IMR-90 (cell line): ENCODE data around the gene PALB2. TPM values are rescaled to one million over a fixed set of nuclear protein-coding genes. Genes with fewer than 3 reads are reported as not detected.

Experiments used
- ATAC-seq: fragments of 200-7000 bp; cut with Tn5 transposase; 2 replicates; pipeline ENCODE4 v1.9.1; 2020; ENCODE audit warnings: low read depth, mild to moderate bottlenecking, moderate library complexity
- BruUV-seq: library from RNA; stranded (reverse); fragments of 400-500 nt; replicated peaks from 2 replicates; lab custom pipeline; 2021; lab: Mats Ljungman, UMichigan
- CTCF ChIA-PET: fragments of 300-600 bp; formaldehyde crosslinking; extraction: SDS; loops from one replicate; lab custom pipeline; 2021; ENCODE audit warnings: antibody characterized with exemption; lab: Yijun Ruan, JAX
- POLR2A ChIA-PET: fragments of 300-600 bp; sonication (Branson Sonifier 250); formaldehyde crosslinking; loops from one replicate; lab custom pipeline; 2022; ENCODE audit warnings: antibody characterized with exemption; ENCODE audit not compliant: unreplicated experiment; lab: Charles Lee
- DNase-seq: peaks from one replicate; pipeline ENCODE4 v3.0.0; 2013
- H2AFZ ChIP-seq: replicated peaks from 2 replicates; pipeline ENCODE3; 2013; ENCODE audit warnings: low read length, mild to moderate bottlenecking; ENCODE audit not compliant: poor library complexity
- H2AK5ac ChIP-seq: 2 replicates; pipeline ENCODE4 v1.6.1; 2013; ENCODE audit warnings: low read depth, low read length, inconsistent platforms
- H2AK9ac ChIP-seq: replicated peaks from 2 replicates; pipeline ENCODE3; 2013; ENCODE audit warnings: mild to moderate bottlenecking, low read depth, low read length, moderate library complexity; ENCODE audit not compliant: poor library complexity
- H2BK120ac ChIP-seq: 2 replicates; pipeline ENCODE4 v1.6.1; 2013; ENCODE audit warnings: low read depth, low read length, inconsistent platforms
- H2BK15ac ChIP-seq: 3 replicates; pipeline ENCODE4 v1.6.1; 2013; ENCODE audit warnings: low read depth, low read length, inconsistent platforms
- H2BK20ac ChIP-seq: 2 replicates; pipeline ENCODE4 v1.6.1; 2013; ENCODE audit warnings: low read depth, mild to moderate bottlenecking, inconsistent platforms, low read length, moderate library complexity
- H2BK5ac ChIP-seq: 2 replicates; pipeline ENCODE4 v1.6.1; 2013; ENCODE audit warnings: mild to moderate bottlenecking, low read depth, low read length, inconsistent platforms; ENCODE audit not compliant: poor library complexity, severe bottlenecking
- H3K14ac ChIP-seq: replicated peaks from 2 replicates; pipeline ENCODE4 v1.6.1; 2013; ENCODE audit warnings: low read depth, low read length, inconsistent platforms
- H3K18ac ChIP-seq: 2 replicates; pipeline ENCODE4 v1.6.1; 2013; ENCODE audit warnings: low read depth, low read length, control low read depth
- H3K23ac ChIP-seq: 2 replicates; pipeline ENCODE4 v1.6.1; 2013; ENCODE audit warnings: low read depth, low read length, inconsistent platforms
- H3K27ac ChIP-seq: 2 replicates; pipeline ENCODE4 v1.5.1; 2013; ENCODE audit warnings: mild to moderate bottlenecking, control low read depth, low read length; ENCODE audit not compliant: insufficient read depth
- H3K27me3 ChIP-seq: 2 replicates; pipeline ENCODE4 v1.6.1; 2013; ENCODE audit warnings: low read length; ENCODE audit not compliant: control insufficient read depth, insufficient read depth
- H3K36me3 ChIP-seq: 2 replicates; pipeline ENCODE4 v1.6.1; 2013; ENCODE audit warnings: low read length, mixed read lengths; ENCODE audit not compliant: control insufficient read depth, insufficient read depth
- H3K4ac ChIP-seq: 2 replicates; pipeline ENCODE4 v1.6.1; 2013; ENCODE audit warnings: low read depth, low read length, inconsistent platforms
- H3K4me1 ChIP-seq: 2 replicates; pipeline ENCODE4 v1.6.1; 2013; ENCODE audit warnings: low read length, mixed read lengths; ENCODE audit not compliant: control insufficient read depth, insufficient read depth
- H3K4me2 ChIP-seq: 2 replicates; pipeline ENCODE4 v1.6.1; 2013; ENCODE audit warnings: low read depth, mild to moderate bottlenecking, control low read depth, low read length, moderate library complexity
- H3K4me3 ChIP-seq: 2 replicates; pipeline ENCODE4 v1.5.1; 2013; ENCODE audit warnings: low read depth, mild to moderate bottlenecking, control low read depth, low read length, moderate library complexity; ENCODE audit not compliant: insufficient read depth
- H3K56ac ChIP-seq: 2 replicates; pipeline ENCODE4 v1.6.1; 2013; ENCODE audit warnings: low read length, inconsistent platforms; ENCODE audit not compliant: insufficient read depth; ENCODE audit errors: extremely low read depth
- H3K79me1 ChIP-seq, 2 experiments: 2 replicates each; pipeline ENCODE4 v1.6.1; 2013; ENCODE audit warnings: low read length in 2 of 2, inconsistent platforms in 1 of 2, low read depth in 1 of 2
- H3K9ac ChIP-seq: 2 replicates; pipeline ENCODE4 v1.6.1; 2013; ENCODE audit warnings: low read depth, low read length, control low read depth
- H3K9me1 ChIP-seq: 2 replicates; pipeline ENCODE4 v1.6.1; 2013; ENCODE audit warnings: low read length, inconsistent platforms; ENCODE audit not compliant: insufficient read depth
- H3K9me3 ChIP-seq: 2 replicates; pipeline ENCODE4 v1.6.1; 2013; ENCODE audit warnings: low read length; ENCODE audit not compliant: control insufficient read depth, insufficient read depth
- H4K20me1 ChIP-seq: 2 replicates; pipeline ENCODE4 v1.6.1; 2013; ENCODE audit warnings: low read length, inconsistent platforms; ENCODE audit not compliant: insufficient read depth
- H4K5ac ChIP-seq: 2 replicates; pipeline ENCODE4 v1.6.1; 2013; ENCODE audit warnings: mild to moderate bottlenecking, low read depth, low read length, control low read depth
- H4K8ac ChIP-seq, 2 experiments: 2 replicates each; pipeline ENCODE4 v1.6.1; 2013; ENCODE audit warnings: low read depth in 2 of 2, low read length in 2 of 2, control low read depth in 1 of 2, inconsistent platforms in 1 of 2
- H4K91ac ChIP-seq: 2 replicates; pipeline ENCODE4 v1.6.1; 2013; ENCODE audit warnings: low read depth, low read length, inconsistent platforms; ENCODE audit not compliant: insufficient read depth
- BHLHE40 ChIP-seq: fragments of 150-350 bp; IDR thresholded peaks from 2 replicates; pipeline ENCODE4 v1.6.1; 2016; ENCODE audit warnings: mild to moderate bottlenecking, low read depth, low read length
- CEBPB ChIP-seq: IDR thresholded peaks from 2 replicates; pipeline ENCODE4 v1.6.1; 2012; ENCODE audit warnings: low read depth, low read length, improper control_type of control experiment
- CHD1 ChIP-seq: IDR thresholded peaks from 2 replicates; pipeline ENCODE4 v1.6.1; 2012; ENCODE audit warnings: low read depth, low read length, improper control_type of control experiment
- CTCF ChIP-seq: conservative IDR thresholded peaks from 2 replicates; pipeline ENCODE4 v1.5.1; 2012; ENCODE audit warnings: mild to moderate bottlenecking, low read depth, low read length, improper control_type of control experiment
- FOS ChIP-seq: fragments of 150-350 bp; IDR thresholded peaks from 2 replicates; pipeline ENCODE4 v1.6.1; 2016; ENCODE audit warnings: low read depth, low read length
- MAFK ChIP-seq: IDR thresholded peaks from 2 replicates; pipeline ENCODE4 v1.6.1; 2012; ENCODE audit warnings: low read depth, low read length, improper control_type of control experiment
- MAZ ChIP-seq: IDR thresholded peaks from 2 replicates; pipeline ENCODE4 v1.6.1; 2012; ENCODE audit warnings: low read depth, mild to moderate bottlenecking, low read length, improper control_type of control experiment, moderate library complexity, borderline replicate concordance
- MXI1 ChIP-seq: IDR thresholded peaks from 2 replicates; pipeline ENCODE4 v1.6.1; 2012; ENCODE audit warnings: low read depth, mild to moderate bottlenecking, low read length, moderate library complexity, borderline replicate concordance
- NFE2L2 ChIP-seq: fragments of 150-350 bp; IDR thresholded peaks from 2 replicates; pipeline ENCODE4 v1.6.1; 2016; ENCODE audit warnings: low read depth, mild to moderate bottlenecking, low read length
- POLR2A ChIP-seq: IDR thresholded peaks from 2 replicates; pipeline ENCODE4 v1.6.1; 2012; ENCODE audit warnings: mild to moderate bottlenecking, low read depth, low read length
- RAD21 ChIP-seq: IDR thresholded peaks from 2 replicates; pipeline ENCODE4 v1.6.1; 2012; ENCODE audit warnings: low read length, improper control_type of control experiment
- RCOR1 ChIP-seq: IDR thresholded peaks from 2 replicates; pipeline ENCODE4 v1.6.1; 2012; ENCODE audit warnings: mild to moderate bottlenecking, low read length, improper control_type of control experiment; ENCODE audit not compliant: insufficient replicate concordance
- RFX5 ChIP-seq: IDR thresholded peaks from 2 replicates; pipeline ENCODE4 v1.8.0; 2012; ENCODE audit warnings: low read depth, mild to moderate bottlenecking, low read length, moderate library complexity
- SMC3 ChIP-seq: fragments of 150-350 bp; IDR thresholded peaks from 2 replicates; pipeline ENCODE4 v1.6.1; 2016; ENCODE audit warnings: low read depth, mild to moderate bottlenecking, antibody characterized with exemption, low read length, moderate library complexity
- WGBS, 2 experiments: methylation state at CpG; one replicate each; pipeline versions ENCODE4 v1.1.5 to v1.1.7; 2013; ENCODE audit warnings: missing lambda C conversion rate in 2 of 2; ENCODE audit not compliant: insufficient read length in 1 of 2; ENCODE audit errors: extremely low coverage in 2 of 2; 5-methylcytosine and 5-hydroxymethylcytosine counted together
- dilution Hi-C: fragments of 300-500 bp; cut with HindIII; formaldehyde crosslinking; loops from one replicate; pipeline ENCODE4 v1.14.3; 2018; ENCODE audit warnings: low sequenced_read_pairs; ENCODE audit not compliant: unreplicated experiment
- in situ Hi-C: fragments of 300-500 bp; cut with MboI; formaldehyde crosslinking; loops from 3 replicates; pipeline ENCODE4 v1.14.3; 2019; ENCODE audit warnings: low sequenced_read_pairs, inconsistent platforms, mixed read lengths
- intact Hi-C: fragments of 100-400 bp; cut with micrococcal nuclease; formaldehyde crosslinking; loops from 2 replicates; pipeline ENCODE4 v1.10.0; 2022
- polyA plus RNA-seq, 3 experiments: library from polyadenylated mRNA; depleted of rRNA; stranded (reverse); fragments of >200 nt; gene quantifications; 2 replicates each; pipeline ENCODE4 v1.2.3, GENCODE V29; 2012; ENCODE audit warnings: low replicate concordance in 1 of 3
- total RNA-seq: library from RNA; depleted of rRNA; stranded (reverse); fragments of >200 nt; gene quantifications from 2 replicates; pipeline ENCODE4 v1.2.3, GENCODE V29; 2012
- TF ChIP-seq, protein P1 (sequence below): fragments of 150-350 bp; IDR thresholded peaks from 2 replicates; pipeline ENCODE4 v1.6.1; 2016; ENCODE audit warnings: low read depth, mild to moderate bottlenecking, low read length, moderate library complexity, borderline replicate concordance
- TF ChIP-seq, protein P2 (sequence below): fragments of 150-350 bp; IDR thresholded peaks from 2 replicates; pipeline ENCODE4 v1.6.1; 2017; ENCODE audit warnings: mild to moderate bottlenecking, antibody characterized with exemption, low read length, low read depth

Gene PALB2
- total and polyA plus RNA-seq, 2 of the 4 experiments (the other 2 are of a cell fraction), result 4.1 to 8.6 TPM

DNA sequence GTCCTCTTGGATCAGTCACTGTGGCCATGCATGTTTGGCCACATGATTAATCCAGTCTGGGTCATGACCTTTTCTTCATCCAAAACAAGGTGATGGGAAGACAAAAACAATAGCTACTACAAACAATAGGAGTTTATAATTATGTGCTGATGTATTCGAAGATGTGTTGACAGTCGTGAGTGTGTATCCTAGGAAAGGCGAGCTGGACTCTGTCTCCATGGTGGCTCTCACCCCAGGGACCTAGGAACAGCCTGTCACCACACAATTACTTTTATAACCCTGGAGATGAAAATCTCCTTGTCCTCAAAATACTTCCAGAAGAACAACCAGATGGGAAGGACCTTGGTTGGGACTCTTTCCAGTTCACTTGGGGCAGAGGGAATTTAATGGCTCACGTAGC, 27.8 kb upstream of the PALB2 start:
- TF ChIP-seq FOS (no peak), CEBPB (no peak), MXI1 (no peak), SMC3 (no peak), CTCF (no peak), POLR2A (no peak), RFX5 (no peak), RCOR1 (no peak), NFE2L2 (no peak), MAFK (no peak), BHLHE40 (no peak), RAD21 (no peak), CHD1 (no peak), MAZ (no peak)
- TF ChIP-seq, protein P1, sequence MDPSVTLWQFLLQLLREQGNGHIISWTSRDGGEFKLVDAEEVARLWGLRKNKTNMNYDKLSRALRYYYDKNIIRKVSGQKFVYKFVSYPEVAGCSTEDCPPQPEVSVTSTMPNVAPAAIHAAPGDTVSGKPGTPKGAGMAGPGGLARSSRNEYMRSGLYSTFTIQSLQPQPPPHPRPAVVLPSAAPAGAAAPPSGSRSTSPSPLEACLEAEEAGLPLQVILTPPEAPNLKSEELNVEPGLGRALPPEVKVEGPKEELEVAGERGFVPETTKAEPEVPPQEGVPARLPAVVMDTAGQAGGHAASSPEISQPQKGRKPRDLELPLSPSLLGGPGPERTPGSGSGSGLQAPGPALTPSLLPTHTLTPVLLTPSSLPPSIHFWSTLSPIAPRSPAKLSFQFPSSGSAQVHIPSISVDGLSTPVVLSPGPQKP, result no peak
- TF ChIP-seq, protein P2, sequence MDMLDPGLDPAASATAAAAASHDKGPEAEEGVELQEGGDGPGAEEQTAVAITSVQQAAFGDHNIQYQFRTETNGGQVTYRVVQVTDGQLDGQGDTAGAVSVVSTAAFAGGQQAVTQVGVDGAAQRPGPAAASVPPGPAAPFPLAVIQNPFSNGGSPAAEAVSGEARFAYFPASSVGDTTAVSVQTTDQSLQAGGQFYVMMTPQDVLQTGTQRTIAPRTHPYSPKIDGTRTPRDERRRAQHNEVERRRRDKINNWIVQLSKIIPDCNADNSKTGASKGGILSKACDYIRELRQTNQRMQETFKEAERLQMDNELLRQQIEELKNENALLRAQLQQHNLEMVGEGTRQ, result no peak
- Histone ChIP-seq H4K20me1 (peaks cover 17% of the 10 kb centered on the region; the same call in 1 of the 2 replicates), H3K23ac (peak overlapping the region; percentile 31; the same call in 1 of the 2 replicates), H3K4ac (peak overlapping the region; percentile 84), H3K4me3 (no peak overlapping the region), H2BK20ac (peak overlapping the region; percentile 64), H3K36me3 (peaks cover 38% of the 10 kb centered on the region), H2BK120ac (peak overlapping the region; percentile 43; the same call in 1 of the 2 replicates), H4K91ac (no peak overlapping the region), H3K4me2 (no peak overlapping the region), H3K9ac (no peak overlapping the region), H3K4me1 (peaks cover 29% of the 10 kb centered on the region), H3K14ac (peak overlapping the region; percentile 34), H3K27ac (peak overlapping the region; percentile 89; the same call in 1 of the 2 replicates), H2AK5ac (peak overlapping the region; percentile 81; the same call in 1 of the 2 replicates), H3K9me1 (peaks cover 31% of the 10 kb centered on the region), H3K79me1 (peaks cover 24 to 48% of the 10 kb centered on the region in 2 experiments), H2BK5ac (peak overlapping the region; percentile 6), H3K27me3 (no peaks in the 10 kb centered on the region), H2AK9ac (no peak overlapping the region), H4K8ac (peak overlapping the region in 1 of 2 experiments; percentile 26; a peak in 1 of 4 replicates), H3K9me3 (no peaks in the 10 kb centered on the region), H2BK15ac (peak overlapping the region; percentile 49; the same call in 1 of the 3 replicates), H2AFZ (no peak overlapping the region), H4K5ac (peak overlapping the region; percentile 69; the same call in 1 of the 2 replicates), H3K56ac (no peak overlapping the region), H3K18ac (peak overlapping the region; percentile 44)
- intact Hi-C loops, result loop anchor here (10.0 kb wide), 1 partner anchor 836 kb away; no protein-coding TSS in a partner anchor
- WGBS, 2 experiments, result no CpG with 5 or more reads among the region's 4 CpGs
- dilution Hi-C loops, result no loop called here
- ATAC-seq (no peak), DNase-seq (no peak)
- ChIA-PET POLR2A (no interaction called here), CTCF (interaction anchor here (1.6 to 1.8 kb wide), 2 partner anchors 9 to 59 kb away, joined by 4 to 7 read pairs; partner anchors contain the start of gene PLK1)
- no TSS peak for BruUV-seq
- in situ Hi-C loops, result no loop called here
